Measurements from ENCODE around the gene ATG9A.

Gene ATG9A

DNA sequence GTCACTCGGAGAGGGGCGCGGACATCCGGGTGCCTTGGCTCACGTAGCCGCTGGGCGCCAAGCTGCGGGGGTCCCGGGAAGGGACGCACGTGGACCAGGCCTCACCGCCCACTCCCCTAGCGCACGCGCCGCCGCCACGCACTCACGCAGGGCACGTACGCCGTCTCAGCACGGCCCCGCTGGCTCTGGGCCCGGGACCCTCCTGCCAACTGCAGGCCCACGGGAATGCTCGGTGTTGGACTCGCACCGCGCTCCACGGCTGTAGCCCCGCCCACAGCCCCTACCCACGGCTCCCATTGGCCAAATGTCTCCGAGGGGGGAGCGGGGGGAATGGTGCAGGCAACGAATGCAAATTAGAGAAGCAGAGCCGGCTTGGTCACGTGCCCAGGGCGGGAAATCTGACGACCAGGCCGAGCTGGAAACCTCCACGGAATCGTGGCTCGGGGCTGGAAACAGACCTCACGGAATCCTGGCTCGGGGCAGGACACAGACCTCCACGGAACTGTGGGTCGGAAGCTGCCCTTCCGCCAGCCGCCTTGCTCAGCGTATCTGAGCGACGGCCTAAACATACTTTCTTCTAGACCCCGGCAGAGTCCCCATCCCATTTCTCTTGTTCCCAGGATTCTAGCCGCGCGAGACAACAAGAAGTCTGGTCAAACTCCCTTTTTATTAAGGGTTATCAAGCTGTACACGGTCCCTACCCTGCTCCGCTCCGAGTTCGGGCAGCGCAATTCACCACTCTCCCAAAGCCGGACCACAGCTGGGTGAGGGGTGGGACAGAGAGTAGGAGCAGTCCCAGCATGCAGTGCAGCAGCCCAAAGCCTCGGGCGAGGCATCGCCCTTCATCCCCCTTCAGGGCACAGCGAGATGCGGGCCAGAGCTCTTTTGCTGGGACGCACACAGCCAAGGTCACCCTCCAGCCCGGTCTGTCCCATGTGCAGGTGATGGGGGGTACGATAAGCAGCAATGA lies 10.4 kb downstream of the ATG9A start, which contains the start of gene ABCB6:
ABCB6 (minus strand) TSS at position 227 of the 970 bp plus-strand sequence. CDS start 285 bp downstream, outside the sequence.
- TF ChIP-seq, protein P1, sequence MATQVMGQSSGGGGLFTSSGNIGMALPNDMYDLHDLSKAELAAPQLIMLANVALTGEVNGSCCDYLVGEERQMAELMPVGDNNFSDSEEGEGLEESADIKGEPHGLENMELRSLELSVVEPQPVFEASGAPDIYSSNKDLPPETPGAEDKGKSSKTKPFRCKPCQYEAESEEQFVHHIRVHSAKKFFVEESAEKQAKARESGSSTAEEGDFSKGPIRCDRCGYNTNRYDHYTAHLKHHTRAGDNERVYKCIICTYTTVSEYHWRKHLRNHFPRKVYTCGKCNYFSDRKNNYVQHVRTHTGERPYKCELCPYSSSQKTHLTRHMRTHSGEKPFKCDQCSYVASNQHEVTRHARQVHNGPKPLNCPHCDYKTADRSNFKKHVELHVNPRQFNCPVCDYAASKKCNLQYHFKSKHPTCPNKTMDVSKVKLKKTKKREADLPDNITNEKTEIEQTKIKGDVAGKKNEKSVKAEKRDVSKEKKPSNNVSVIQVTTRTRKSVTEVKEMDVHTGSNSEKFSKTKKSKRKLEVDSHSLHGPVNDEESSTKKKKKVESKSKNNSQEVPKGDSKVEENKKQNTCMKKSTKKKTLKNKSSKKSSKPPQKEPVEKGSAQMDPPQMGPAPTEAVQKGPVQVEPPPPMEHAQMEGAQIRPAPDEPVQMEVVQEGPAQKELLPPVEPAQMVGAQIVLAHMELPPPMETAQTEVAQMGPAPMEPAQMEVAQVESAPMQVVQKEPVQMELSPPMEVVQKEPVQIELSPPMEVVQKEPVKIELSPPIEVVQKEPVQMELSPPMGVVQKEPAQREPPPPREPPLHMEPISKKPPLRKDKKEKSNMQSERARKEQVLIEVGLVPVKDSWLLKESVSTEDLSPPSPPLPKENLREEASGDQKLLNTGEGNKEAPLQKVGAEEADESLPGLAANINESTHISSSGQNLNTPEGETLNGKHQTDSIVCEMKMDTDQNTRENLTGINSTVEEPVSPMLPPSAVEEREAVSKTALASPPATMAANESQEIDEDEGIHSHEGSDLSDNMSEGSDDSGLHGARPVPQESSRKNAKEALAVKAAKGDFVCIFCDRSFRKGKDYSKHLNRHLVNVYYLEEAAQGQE (IDR thresholded peaks at IDR 0.05; ENCODE audit: insufficient replicate concordance, low read depth) = no peak
- TF ChIP-seq POLR2AphosphoS5 (IDR thresholded peaks at IDR 0.05; ENCODE audit: low read depth) (no peak), GABPA (IDR thresholded peaks at IDR 0.05; ENCODE audit: low read depth) (no peak)
- Histone ChIP-seq H3K4me3 (replicated peaks; ENCODE audit: insufficient read depth, low read length) (no peak within 1 kb of the TSS), H3K27me3 (ENCODE audit: insufficient read depth, poor library complexity, severe bottlenecking) (peaks cover 2% of the 10 kb centered on the region), H3K27ac (replicated peaks) (no peak within 1 kb of the TSS)
- no peak for DNase-seq (ENCODE audit: low read depth in 1 of 2, low spot score in 1 of 2)

DNA sequence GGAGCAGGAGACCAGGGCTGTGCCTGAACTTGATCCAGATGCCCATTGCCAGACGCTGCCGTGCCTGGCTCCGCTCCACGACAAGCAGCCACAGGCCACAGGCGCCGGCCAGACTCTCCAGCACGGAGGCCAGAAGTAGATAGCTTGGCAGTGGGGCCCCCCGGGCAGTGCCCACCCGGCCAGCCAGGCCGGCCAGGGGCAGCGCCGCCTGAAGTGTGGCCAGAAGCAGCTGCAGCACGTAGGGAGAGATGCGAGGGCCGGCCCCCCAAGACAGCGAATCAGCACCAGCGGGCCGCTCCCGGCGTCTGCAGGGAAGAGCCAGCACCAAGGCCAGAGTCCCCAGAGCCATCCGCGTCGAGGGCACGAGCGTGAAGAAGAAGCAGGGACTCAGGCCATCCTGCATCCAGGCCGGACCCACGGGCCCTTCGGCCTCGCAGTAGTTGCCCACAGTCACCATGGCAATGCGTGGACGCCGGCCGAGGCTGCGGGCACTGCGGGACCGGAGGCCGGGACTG lies 11.2 kb downstream of the ATG9A start:
- no peak for DNase-seq (ENCODE audit: low read depth in 1 of 2, low spot score in 1 of 2)
- Histone ChIP-seq H3K4me3 (replicated peaks; ENCODE audit: insufficient read depth, low read length) (no peak overlapping the region), H3K27me3 (ENCODE audit: insufficient read depth, poor library complexity, severe bottlenecking) (peaks cover 2% of the 10 kb centered on the region), H3K27ac (replicated peaks) (no peak overlapping the region)
- TF ChIP-seq POLR2AphosphoS5 (IDR thresholded peaks at IDR 0.05; ENCODE audit: low read depth) = no peak
- TF ChIP-seq, protein P1 (IDR thresholded peaks at IDR 0.05; ENCODE audit: insufficient replicate concordance, low read depth) = peak; percentile 86

DNA sequence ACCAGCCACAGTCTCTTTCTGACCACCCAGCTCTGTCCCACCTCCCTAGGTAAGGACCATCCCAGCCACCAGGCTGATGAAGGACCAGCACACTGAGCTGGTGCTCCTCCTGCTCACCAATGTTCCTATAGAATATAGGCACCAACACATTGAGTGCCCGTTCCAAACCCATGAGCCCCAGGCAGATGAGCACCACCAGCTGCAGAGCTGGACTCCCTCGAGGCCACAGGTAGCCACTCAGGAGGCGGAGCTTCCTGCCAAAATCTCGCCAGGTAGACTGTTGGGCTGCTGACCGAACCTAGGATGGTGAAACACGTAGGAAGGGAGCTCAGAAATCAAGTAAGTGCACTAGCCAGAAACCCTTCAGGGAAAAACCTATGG lies 12.9 kb downstream of the ATG9A start:
- H3K4me3 ChIP-seq (replicated peaks; ENCODE audit: insufficient read depth, low read length) = no peak overlapping the region
- peaks cover 2% of the 10 kb centered on the region for H3K27me3 ChIP-seq (ENCODE audit: insufficient read depth, poor library complexity, severe bottlenecking)
- DNase-seq (ENCODE audit: low read depth in 1 of 2, low spot score in 1 of 2) = no peak
- TF ChIP-seq GABPA (IDR thresholded peaks at IDR 0.05; ENCODE audit: low read depth) = no peak
- TF ChIP-seq, protein P1 (IDR thresholded peaks at IDR 0.05; ENCODE audit: insufficient replicate concordance, low read depth) = no peak
- TF ChIP-seq, protein P2, sequence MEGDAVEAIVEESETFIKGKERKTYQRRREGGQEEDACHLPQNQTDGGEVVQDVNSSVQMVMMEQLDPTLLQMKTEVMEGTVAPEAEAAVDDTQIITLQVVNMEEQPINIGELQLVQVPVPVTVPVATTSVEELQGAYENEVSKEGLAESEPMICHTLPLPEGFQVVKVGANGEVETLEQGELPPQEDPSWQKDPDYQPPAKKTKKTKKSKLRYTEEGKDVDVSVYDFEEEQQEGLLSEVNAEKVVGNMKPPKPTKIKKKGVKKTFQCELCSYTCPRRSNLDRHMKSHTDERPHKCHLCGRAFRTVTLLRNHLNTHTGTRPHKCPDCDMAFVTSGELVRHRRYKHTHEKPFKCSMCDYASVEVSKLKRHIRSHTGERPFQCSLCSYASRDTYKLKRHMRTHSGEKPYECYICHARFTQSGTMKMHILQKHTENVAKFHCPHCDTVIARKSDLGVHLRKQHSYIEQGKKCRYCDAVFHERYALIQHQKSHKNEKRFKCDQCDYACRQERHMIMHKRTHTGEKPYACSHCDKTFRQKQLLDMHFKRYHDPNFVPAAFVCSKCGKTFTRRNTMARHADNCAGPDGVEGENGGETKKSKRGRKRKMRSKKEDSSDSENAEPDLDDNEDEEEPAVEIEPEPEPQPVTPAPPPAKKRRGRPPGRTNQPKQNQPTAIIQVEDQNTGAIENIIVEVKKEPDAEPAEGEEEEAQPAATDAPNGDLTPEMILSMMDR (IDR thresholded peaks at IDR 0.05; ENCODE audit: insufficient read depth, low read length) = no peak
- no peak for TF ChIP-seq POLR2AphosphoS5 (IDR thresholded peaks at IDR 0.05; ENCODE audit: low read depth)
- TF ChIP-seq SPI1 (IDR thresholded peaks at IDR 0.05; ENCODE audit: borderline replicate concordance, low read depth) = no peak
- no peak overlapping the region for H3K27ac ChIP-seq (replicated peaks)
